T-helper 17 cell (primary cell): ENCODE data around the gene LTO1. TPM values are rescaled to one million over a fixed set of nuclear protein-coding genes. Genes with fewer than 3 reads are reported as not detected.
"Not testable (repeated sequence)": the region's sequence is repeated elsewhere in the genome, so short reads cannot be mapped to it uniquely, and the experiment has no call there.

Experiments
- ATAC-seq: fragments of 150-1000 bp; cut with Tn5 transposase; 2 replicates; pipeline ENCODE4 v1.10.0; 2021; ENCODE audit warnings: mild to moderate bottlenecking, moderate library complexity
- DNase-seq, 3 donors: peaks; one replicate each; pipeline versions ENCODE4 v3.0.0 to v3.0.0-alpha.2; 2020 to 2021
- H3K9me3 ChIP-seq: one replicate; pipeline ENCODE4 v1.7.0; 2013; ENCODE audit warnings: low read length, mild to moderate bottlenecking; ENCODE audit not compliant: control insufficient read depth, poor library complexity, severe bottlenecking
- H3K27ac Mint-ChIP-seq: one replicate; pipeline ENCODE4 v1.8.0; 2022; ENCODE audit warnings: mild to moderate bottlenecking, moderate library complexity, mixed read lengths
- H3K27me3 Mint-ChIP-seq: one replicate; pipeline ENCODE4 v1.8.0; 2022; ENCODE audit warnings: mixed read lengths
- H3K36me3 Mint-ChIP-seq: one replicate; pipeline ENCODE4 v1.8.0; 2022; ENCODE audit warnings: low read depth, mixed read lengths
- H3K4me1 Mint-ChIP-seq: one replicate; pipeline ENCODE4 v1.8.0; 2022; ENCODE audit warnings: mild to moderate bottlenecking, mixed read lengths
- H3K4me3 Mint-ChIP-seq: one replicate; pipeline ENCODE4 v1.8.0; 2022; ENCODE audit warnings: mild to moderate bottlenecking, moderate library complexity, mixed read lengths
- total RNA-seq, 4 donors: library from RNA in 2 of 4; stranded (reverse) in 2 of 4; gene quantifications; one replicate each; pipeline ENCODE4 v1.2.3 and lab custom pipeline; 2022 to 2026

The LTO1 gene
- total RNA-seq, 2 donors from 2014 or later = 33.4 to 43.2 TPM

DNA sequence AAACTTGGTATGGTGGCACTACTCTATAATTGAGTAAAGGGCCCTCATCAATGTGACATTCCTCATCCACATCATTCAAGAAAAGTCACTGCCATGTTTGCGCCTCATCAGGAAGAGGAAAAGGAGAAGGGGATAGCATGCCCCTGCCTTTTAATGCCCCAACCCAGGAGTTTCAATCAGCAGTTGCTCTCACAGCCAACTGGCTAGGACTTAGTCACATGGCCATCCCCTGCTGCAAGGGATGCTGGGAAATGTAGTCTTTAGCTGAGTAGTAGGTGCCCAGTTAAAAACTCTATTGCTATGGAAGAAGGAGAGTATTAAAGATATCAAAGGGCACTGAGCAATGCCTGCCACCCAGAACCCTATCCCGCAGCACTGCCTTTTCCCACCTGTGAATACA is 45.1 kb downstream of the LTO1 start:
- H3K9me3 ChIP-seq = no peaks in the 10 kb centered on the region
- ATAC-seq = no peak
- Mint-ChIP-seq H3K4me1 (no peaks in the 10 kb centered on the region), H3K27me3 (peaks cover 54% of the 10 kb centered on the region), H3K27ac (no peak overlapping the region), H3K36me3 (peaks cover 2% of the 10 kb centered on the region), H3K4me3 (no peak overlapping the region)
- DNase-seq = no peak

GRCh38 chr11:69627551-69627950 is 47.6 kb downstream of the LTO1 start:
- no peaks in the 10 kb centered on the region for H3K9me3 ChIP-seq
- Mint-ChIP-seq H3K27me3 (peaks cover 38% of the 10 kb centered on the region), H3K36me3 (peaks cover 2% of the 10 kb centered on the region), H3K4me1 (no peaks in the 10 kb centered on the region), H3K27ac (no peak overlapping the region), H3K4me3 (no peak overlapping the region)
- DNase-seq = no peak
- no peak for ATAC-seq

- DNase-seq (no peak), ATAC-seq (no peak)
- no peaks in the 10 kb centered on the region for H3K9me3 ChIP-seq
- Mint-ChIP-seq H3K4me1 (no peaks in the 10 kb centered on the region), H3K27me3 (peaks cover 33% of the 10 kb centered on the region), H3K4me3 (no peak overlapping the region), H3K36me3 (no peaks in the 10 kb centered on the region), H3K27ac (no peak overlapping the region)
Measured at GRCh38 chr11:69625476-69625875, 49.7 kb downstream of the LTO1 start.

DNA sequence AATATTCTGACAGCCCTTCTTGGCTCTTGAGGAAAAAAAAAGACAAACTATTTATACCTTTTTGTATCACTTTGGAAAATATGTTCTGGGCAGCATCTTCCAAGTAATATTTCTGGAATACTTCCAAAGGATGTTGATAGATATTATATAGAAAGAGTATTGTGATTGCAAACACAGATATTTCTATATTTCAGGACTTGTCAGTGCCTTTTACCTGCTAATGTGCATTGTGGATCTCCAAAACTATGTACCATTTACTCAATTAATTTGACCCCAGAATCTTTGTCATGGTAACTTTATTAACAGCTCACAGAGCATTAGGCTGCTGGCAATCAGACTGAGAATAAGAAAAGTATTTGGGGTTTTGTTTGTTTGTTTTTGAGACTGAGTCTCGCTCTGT is 50.9 kb downstream of the LTO1 start:
- no peak overlapping the region for H3K27ac Mint-ChIP-seq
- H3K4me3 Mint-ChIP-seq = no peak overlapping the region
- no peaks in the 10 kb centered on the region for H3K9me3 ChIP-seq
- no peaks in the 10 kb centered on the region for H3K4me1 Mint-ChIP-seq
- DNase-seq = no peak
- H3K27me3 Mint-ChIP-seq = peaks cover 40% of the 10 kb centered on the region
- ATAC-seq = no peak
- no peaks in the 10 kb centered on the region for H3K36me3 Mint-ChIP-seq

GRCh38 chr11:69622097-69622681 is 53.0 kb downstream of the LTO1 start:
- not testable (repeated sequence) for DNase-seq, ATAC-seq, H3K4me3 Mint-ChIP-seq, H3K36me3 Mint-ChIP-seq, H3K27ac Mint-ChIP-seq, H3K4me1 Mint-ChIP-seq, H3K9me3 ChIP-seq
- H3K27me3 Mint-ChIP-seq = peaks cover 48% of the 10 kb centered on the region

DNA sequence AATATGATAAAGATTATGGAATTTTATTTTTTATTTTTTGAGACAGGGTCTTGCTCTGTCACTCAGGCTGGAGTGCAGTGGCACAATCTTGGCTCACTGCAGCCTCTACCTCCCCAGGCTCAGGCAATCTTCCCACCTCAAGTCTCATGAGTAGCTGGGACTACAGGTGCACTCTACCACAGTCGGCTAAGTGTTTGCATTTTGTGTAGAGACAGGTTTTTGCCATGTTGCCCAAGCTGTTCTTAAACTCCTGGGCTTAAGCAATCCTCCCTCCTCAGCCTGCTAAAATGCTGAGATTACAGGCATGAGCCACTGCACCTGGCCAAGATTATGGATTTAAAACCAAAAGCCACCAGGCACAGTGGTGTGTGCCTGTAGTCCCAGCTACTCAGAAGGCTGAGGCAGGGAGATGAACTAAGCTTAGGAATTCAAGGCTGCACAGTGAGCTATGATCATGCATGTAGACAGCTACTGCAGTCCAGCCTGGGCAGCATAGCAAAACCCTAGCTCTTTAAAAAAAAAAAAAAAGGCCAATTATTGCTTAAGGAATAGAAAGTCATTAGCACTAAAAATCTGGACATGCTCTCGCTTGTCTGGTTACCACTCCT is 54.4 kb downstream of the LTO1 start:
- Mint-ChIP-seq H3K27ac (no peak overlapping the region), H3K4me1 (no peaks in the 10 kb centered on the region), H3K36me3 (peaks cover 2% of the 10 kb centered on the region), H3K4me3 (no peak overlapping the region), H3K27me3 (peaks cover 42% of the 10 kb centered on the region)
- ATAC-seq (no peak), DNase-seq (no peak)
- no peaks in the 10 kb centered on the region for H3K9me3 ChIP-seq

DNA sequence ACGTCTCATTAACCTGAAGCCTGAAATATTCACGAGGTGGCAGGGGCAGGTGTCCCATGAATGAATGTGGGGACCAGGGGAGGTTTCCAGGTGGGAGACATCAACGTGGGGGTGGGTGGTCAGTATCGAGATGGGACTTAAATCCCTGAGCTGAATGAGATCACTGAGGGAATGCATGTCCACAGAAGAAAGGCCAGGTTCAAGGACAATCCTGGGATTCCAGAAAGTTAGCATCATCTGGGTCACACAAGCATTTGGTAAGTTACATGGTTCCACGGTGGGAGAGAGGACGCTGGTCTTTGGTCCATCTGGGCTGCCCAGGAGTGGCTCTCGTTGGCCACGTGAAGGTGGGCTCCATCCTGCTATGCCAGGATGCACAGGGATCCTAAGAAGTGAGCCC is 56.9 kb downstream of the LTO1 start:
- Mint-ChIP-seq H3K4me1 (no peaks in the 10 kb centered on the region), H3K27ac (no peak overlapping the region), H3K36me3 (peaks cover 2% of the 10 kb centered on the region), H3K27me3 (peaks cover 37% of the 10 kb centered on the region), H3K4me3 (no peak overlapping the region)
- DNase-seq (no peak), ATAC-seq (no peak)
- H3K9me3 ChIP-seq = no peaks in the 10 kb centered on the region

- peaks cover 2% of the 10 kb centered on the region for H3K36me3 Mint-ChIP-seq
- no peak overlapping the region for H3K4me3 Mint-ChIP-seq
- no peaks in the 10 kb centered on the region for H3K9me3 ChIP-seq
- H3K27me3 Mint-ChIP-seq = peaks cover 37% of the 10 kb centered on the region
- no peaks in the 10 kb centered on the region for H3K4me1 Mint-ChIP-seq
- H3K27ac Mint-ChIP-seq = no peak overlapping the region
- DNase-seq = no peak
- ATAC-seq = no peak
Measured at GRCh38 chr11:69617682-69618081, 57.5 kb downstream of the LTO1 start.

GRCh38 chr11:69617220-69617619 is 57.9 kb downstream of the LTO1 start:
- no peak for ATAC-seq
- no peaks in the 10 kb centered on the region for H3K9me3 ChIP-seq
- Mint-ChIP-seq H3K27ac (no peak overlapping the region), H3K4me1 (no peaks in the 10 kb centered on the region), H3K27me3 (peaks cover 41% of the 10 kb centered on the region), H3K4me3 (no peak overlapping the region), H3K36me3 (peaks cover 2% of the 10 kb centered on the region)
- no peak for DNase-seq

Other genes starting within 250 kb of the LTO1 start
- not detected for gene LINC01488, start 193.7 kb downstream of the LTO1 start, total RNA-seq
- gene CCND1, start 34.2 kb downstream of the LTO1 start, total RNA-seq = 1 to 10 TPM; 1.1 to 3.9 TPM
- gene FGF19, start 28.7 kb upstream of the LTO1 start, total RNA-seq = not detected
- gene FGF4, start 100.0 kb upstream of the LTO1 start, total RNA-seq = not detected
- not detected for gene FGF3, start 144.1 kb upstream of the LTO1 start, total RNA-seq